IMR-90 (cell line): ENCODE results near the gene PDYN. TPM values are rescaled to one million over a fixed set of nuclear protein-coding genes. Genes with fewer than 3 reads are reported as not detected.

Experiments
- ATAC-seq: fragments of 200-7000 bp; cut with Tn5 transposase; 2 replicates; pipeline ENCODE4 v1.9.1; 2020; ENCODE audit warnings: low read depth, mild to moderate bottlenecking, moderate library complexity
- BruUV-seq: library from RNA; stranded (reverse); fragments of 400-500 nt; replicated peaks from 2 replicates; lab custom pipeline; 2021; lab: Mats Ljungman, UMichigan
- CTCF ChIA-PET: fragments of 300-600 bp; formaldehyde crosslinking; extraction: SDS; loops from one replicate; lab custom pipeline; 2021; ENCODE audit warnings: antibody characterized with exemption; lab: Yijun Ruan, JAX
- POLR2A ChIA-PET: fragments of 300-600 bp; sonication (Branson Sonifier 250); formaldehyde crosslinking; loops from one replicate; lab custom pipeline; 2022; ENCODE audit warnings: antibody characterized with exemption; ENCODE audit not compliant: unreplicated experiment; lab: Charles Lee
- DNase-seq: peaks from one replicate; pipeline ENCODE4 v3.0.0; 2013
- H2AFZ ChIP-seq: replicated peaks from 2 replicates; pipeline ENCODE3; 2013; ENCODE audit warnings: low read length, mild to moderate bottlenecking; ENCODE audit not compliant: poor library complexity
- H2AK5ac ChIP-seq: 2 replicates; pipeline ENCODE4 v1.6.1; 2013; ENCODE audit warnings: low read depth, low read length, inconsistent platforms
- H2AK9ac ChIP-seq: replicated peaks from 2 replicates; pipeline ENCODE3; 2013; ENCODE audit warnings: mild to moderate bottlenecking, low read depth, low read length, moderate library complexity; ENCODE audit not compliant: poor library complexity
- H2BK120ac ChIP-seq: 2 replicates; pipeline ENCODE4 v1.6.1; 2013; ENCODE audit warnings: low read depth, low read length, inconsistent platforms
- H2BK15ac ChIP-seq: 3 replicates; pipeline ENCODE4 v1.6.1; 2013; ENCODE audit warnings: low read depth, low read length, inconsistent platforms
- H2BK20ac ChIP-seq: 2 replicates; pipeline ENCODE4 v1.6.1; 2013; ENCODE audit warnings: low read depth, mild to moderate bottlenecking, inconsistent platforms, low read length, moderate library complexity
- H2BK5ac ChIP-seq: 2 replicates; pipeline ENCODE4 v1.6.1; 2013; ENCODE audit warnings: mild to moderate bottlenecking, low read depth, low read length, inconsistent platforms; ENCODE audit not compliant: poor library complexity, severe bottlenecking
- H3K14ac ChIP-seq: replicated peaks from 2 replicates; pipeline ENCODE4 v1.6.1; 2013; ENCODE audit warnings: low read depth, low read length, inconsistent platforms
- H3K18ac ChIP-seq: 2 replicates; pipeline ENCODE4 v1.6.1; 2013; ENCODE audit warnings: low read depth, low read length, control low read depth
- H3K23ac ChIP-seq: 2 replicates; pipeline ENCODE4 v1.6.1; 2013; ENCODE audit warnings: low read depth, low read length, inconsistent platforms
- H3K27ac ChIP-seq: 2 replicates; pipeline ENCODE4 v1.5.1; 2013; ENCODE audit warnings: mild to moderate bottlenecking, control low read depth, low read length; ENCODE audit not compliant: insufficient read depth
- H3K27me3 ChIP-seq: 2 replicates; pipeline ENCODE4 v1.6.1; 2013; ENCODE audit warnings: low read length; ENCODE audit not compliant: control insufficient read depth, insufficient read depth
- H3K36me3 ChIP-seq: 2 replicates; pipeline ENCODE4 v1.6.1; 2013; ENCODE audit warnings: low read length, mixed read lengths; ENCODE audit not compliant: control insufficient read depth, insufficient read depth
- H3K4ac ChIP-seq: 2 replicates; pipeline ENCODE4 v1.6.1; 2013; ENCODE audit warnings: low read depth, low read length, inconsistent platforms
- H3K4me1 ChIP-seq: 2 replicates; pipeline ENCODE4 v1.6.1; 2013; ENCODE audit warnings: low read length, mixed read lengths; ENCODE audit not compliant: control insufficient read depth, insufficient read depth
- H3K4me2 ChIP-seq: 2 replicates; pipeline ENCODE4 v1.6.1; 2013; ENCODE audit warnings: low read depth, mild to moderate bottlenecking, control low read depth, low read length, moderate library complexity
- H3K4me3 ChIP-seq: 2 replicates; pipeline ENCODE4 v1.5.1; 2013; ENCODE audit warnings: low read depth, mild to moderate bottlenecking, control low read depth, low read length, moderate library complexity; ENCODE audit not compliant: insufficient read depth
- H3K56ac ChIP-seq: 2 replicates; pipeline ENCODE4 v1.6.1; 2013; ENCODE audit warnings: low read length, inconsistent platforms; ENCODE audit not compliant: insufficient read depth; ENCODE audit errors: extremely low read depth
- H3K79me1 ChIP-seq, 2 experiments: 2 replicates each; pipeline ENCODE4 v1.6.1; 2013; ENCODE audit warnings: low read length in 2 of 2, inconsistent platforms in 1 of 2, low read depth in 1 of 2
- H3K9ac ChIP-seq: 2 replicates; pipeline ENCODE4 v1.6.1; 2013; ENCODE audit warnings: low read depth, low read length, control low read depth
- H3K9me1 ChIP-seq: 2 replicates; pipeline ENCODE4 v1.6.1; 2013; ENCODE audit warnings: low read length, inconsistent platforms; ENCODE audit not compliant: insufficient read depth
- H3K9me3 ChIP-seq: 2 replicates; pipeline ENCODE4 v1.6.1; 2013; ENCODE audit warnings: low read length; ENCODE audit not compliant: control insufficient read depth, insufficient read depth
- H4K20me1 ChIP-seq: 2 replicates; pipeline ENCODE4 v1.6.1; 2013; ENCODE audit warnings: low read length, inconsistent platforms; ENCODE audit not compliant: insufficient read depth
- H4K5ac ChIP-seq: 2 replicates; pipeline ENCODE4 v1.6.1; 2013; ENCODE audit warnings: mild to moderate bottlenecking, low read depth, low read length, control low read depth
- H4K8ac ChIP-seq, 2 experiments: 2 replicates each; pipeline ENCODE4 v1.6.1; 2013; ENCODE audit warnings: low read depth in 2 of 2, low read length in 2 of 2, control low read depth in 1 of 2, inconsistent platforms in 1 of 2
- H4K91ac ChIP-seq: 2 replicates; pipeline ENCODE4 v1.6.1; 2013; ENCODE audit warnings: low read depth, low read length, inconsistent platforms; ENCODE audit not compliant: insufficient read depth
- CHD1 ChIP-seq: IDR thresholded peaks from 2 replicates; pipeline ENCODE4 v1.6.1; 2012; ENCODE audit warnings: low read depth, low read length, improper control_type of control experiment
- FOS ChIP-seq: fragments of 150-350 bp; IDR thresholded peaks from 2 replicates; pipeline ENCODE4 v1.6.1; 2016; ENCODE audit warnings: low read depth, low read length
- MAFK ChIP-seq: IDR thresholded peaks from 2 replicates; pipeline ENCODE4 v1.6.1; 2012; ENCODE audit warnings: low read depth, low read length, improper control_type of control experiment
- MAZ ChIP-seq: IDR thresholded peaks from 2 replicates; pipeline ENCODE4 v1.6.1; 2012; ENCODE audit warnings: low read depth, mild to moderate bottlenecking, low read length, improper control_type of control experiment, moderate library complexity, borderline replicate concordance
- MXI1 ChIP-seq: IDR thresholded peaks from 2 replicates; pipeline ENCODE4 v1.6.1; 2012; ENCODE audit warnings: low read depth, mild to moderate bottlenecking, low read length, moderate library complexity, borderline replicate concordance
- POLR2A ChIP-seq: IDR thresholded peaks from 2 replicates; pipeline ENCODE4 v1.6.1; 2012; ENCODE audit warnings: mild to moderate bottlenecking, low read depth, low read length
- RFX5 ChIP-seq: IDR thresholded peaks from 2 replicates; pipeline ENCODE4 v1.8.0; 2012; ENCODE audit warnings: low read depth, mild to moderate bottlenecking, low read length, moderate library complexity
- SMC3 ChIP-seq: fragments of 150-350 bp; IDR thresholded peaks from 2 replicates; pipeline ENCODE4 v1.6.1; 2016; ENCODE audit warnings: low read depth, mild to moderate bottlenecking, antibody characterized with exemption, low read length, moderate library complexity
- WGBS, 2 experiments: methylation state at CpG; one replicate each; pipeline versions ENCODE4 v1.1.5 to v1.1.7; 2013; ENCODE audit warnings: missing lambda C conversion rate in 2 of 2; ENCODE audit not compliant: insufficient read length in 1 of 2; ENCODE audit errors: extremely low coverage in 2 of 2; 5-methylcytosine and 5-hydroxymethylcytosine counted together
- dilution Hi-C: fragments of 300-500 bp; cut with HindIII; formaldehyde crosslinking; loops from one replicate; pipeline ENCODE4 v1.14.3; 2018; ENCODE audit warnings: low sequenced_read_pairs; ENCODE audit not compliant: unreplicated experiment
- in situ Hi-C: fragments of 300-500 bp; cut with MboI; formaldehyde crosslinking; loops from 3 replicates; pipeline ENCODE4 v1.14.3; 2019; ENCODE audit warnings: low sequenced_read_pairs, inconsistent platforms, mixed read lengths
- intact Hi-C: fragments of 100-400 bp; cut with micrococcal nuclease; formaldehyde crosslinking; loops from 2 replicates; pipeline ENCODE4 v1.10.0; 2022
- polyA plus RNA-seq, 3 experiments: library from polyadenylated mRNA; depleted of rRNA; stranded (reverse); fragments of >200 nt; gene quantifications; 2 replicates each; pipeline ENCODE4 v1.2.3, GENCODE V29; 2012; ENCODE audit warnings: low replicate concordance in 1 of 3
- total RNA-seq: library from RNA; depleted of rRNA; stranded (reverse); fragments of >200 nt; gene quantifications from 2 replicates; pipeline ENCODE4 v1.2.3, GENCODE V29; 2012

PDYN gene
- total and polyA plus RNA-seq, 2 of the 4 experiments (the other 2 are of a cell fraction), result not detected

DNA sequence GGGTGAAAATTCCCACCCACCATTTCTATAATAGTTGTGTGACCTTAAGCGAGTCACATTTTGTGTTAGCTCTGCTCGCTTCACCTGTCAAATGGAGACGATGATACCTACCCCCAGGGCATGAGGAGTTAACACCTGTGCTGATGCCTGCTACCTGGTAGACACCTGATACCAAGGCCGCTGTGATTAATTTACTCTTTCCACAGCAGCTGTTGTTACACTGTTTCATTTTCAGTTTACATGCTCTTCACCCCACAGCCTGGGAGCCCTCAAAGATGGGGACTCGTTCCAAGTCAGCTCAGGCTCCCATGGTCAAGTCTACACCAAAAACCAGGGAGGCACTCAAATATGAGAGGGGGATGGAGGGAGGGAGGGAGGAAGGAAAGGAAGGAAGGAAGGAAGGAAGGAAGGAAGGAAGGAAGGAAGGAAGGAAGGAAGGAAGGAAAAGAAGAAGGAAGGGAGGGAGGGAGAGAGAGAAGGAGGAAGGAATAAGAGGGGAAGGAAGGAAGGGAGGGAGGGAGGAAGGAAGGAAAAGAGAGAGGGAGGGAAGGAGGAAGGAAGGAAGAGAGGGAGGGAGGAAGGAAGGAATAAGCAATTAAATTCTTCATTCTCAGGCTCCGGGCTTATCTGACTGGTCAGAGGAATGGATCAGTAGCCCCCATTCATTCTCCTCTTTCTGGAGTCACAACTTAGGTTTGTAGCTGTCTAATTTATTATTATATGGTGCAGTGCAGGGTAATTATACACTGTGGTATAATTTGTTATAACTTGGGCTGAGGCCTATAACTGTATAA is 40.9 kb downstream of the PDYN start:
- CTCF ChIA-PET, result no interaction called here
- H4K8ac ChIP-seq, result no peak overlapping the region
- no peaks in the 10 kb centered on the region for H3K9me3 ChIP-seq
- no TSS peak for BruUV-seq
- H3K79me1 ChIP-seq, result no peaks in the 10 kb centered on the region
- POLR2A ChIA-PET, result no interaction called here
- no peaks in the 10 kb centered on the region for H3K9me1 ChIP-seq
- DNase-seq (no peak), ATAC-seq (no peak)
- no peak overlapping the region for H2AFZ ChIP-seq
- intact Hi-C loops (no loop called here), dilution Hi-C loops (no loop called here), in situ Hi-C loops (no loop called here)
- no peak for TF ChIP-seq FOS
- TF ChIP-seq SMC3, result no peak
- no peak for TF ChIP-seq MAZ
- no peak for TF ChIP-seq MAFK
- no peak for TF ChIP-seq CHD1
- no peak for TF ChIP-seq RFX5
- TF ChIP-seq MXI1, result no peak
- TF ChIP-seq POLR2A, result no peak
- no peak overlapping the region for H2BK20ac ChIP-seq
- no peak overlapping the region for H3K14ac ChIP-seq
- H2AK9ac ChIP-seq, result no peak overlapping the region
- no peak overlapping the region for H3K18ac ChIP-seq
- H3K27ac ChIP-seq, result no peak overlapping the region
- no peak overlapping the region for H2BK15ac ChIP-seq
- H4K91ac ChIP-seq, result no peak overlapping the region
- no peak overlapping the region for H2BK120ac ChIP-seq
- H4K5ac ChIP-seq, result no peak overlapping the region
- H3K36me3 ChIP-seq, result no peaks in the 10 kb centered on the region
- no peak overlapping the region for H3K9ac ChIP-seq
- H3K4me3 ChIP-seq, result no peak overlapping the region
- H3K27me3 ChIP-seq, result peaks cover 52% of the 10 kb centered on the region
- H2AK5ac ChIP-seq, result no peak overlapping the region
- H4K20me1 ChIP-seq, result no peaks in the 10 kb centered on the region
- H3K4me1 ChIP-seq, result no peaks in the 10 kb centered on the region
- WGBS, 2 experiments, result 55% methylated on average over 4 of the region's 6 CpGs; no CpG with 5 or more reads in 1 of the 2 experiments
- no peak overlapping the region for H3K4ac ChIP-seq
- no peak overlapping the region for H3K23ac ChIP-seq
- H3K56ac ChIP-seq, result no peak overlapping the region
- H2BK5ac ChIP-seq, result no peak overlapping the region
- H3K4me2 ChIP-seq, result no peak overlapping the region
